CD14-positive monocyte (primary cell): ENCODE results near the gene STYXL2. TPM values are rescaled to one million over a fixed set of nuclear protein-coding genes. Genes with fewer than 3 reads are reported as not detected.

Experiments
- DNase-seq, 3 donors: peaks; one replicate each; pipeline ENCODE4 v3.0.0-alpha.2; 2011 to 2022
- H2AFZ ChIP-seq: 2 replicates; pipeline ENCODE4 v1.6.0; 2012; ENCODE audit warnings: mild to moderate bottlenecking, low read depth, low read length, inconsistent platforms; ENCODE audit not compliant: insufficient read depth, poor library complexity, severe bottlenecking
- H3K27ac ChIP-seq, 2 donors: 1 replicate in 1 of 2; 2 replicates in 1 of 2; pipeline ENCODE4 v1.5.1; 2012 to 2013; ENCODE audit warnings: low read length in 2 of 2, control low read depth in 1 of 2, inconsistent platforms in 1 of 2, low read depth in 1 of 2, mild to moderate bottlenecking in 1 of 2
- H3K27me3 ChIP-seq, 2 donors: one replicate each; pipeline versions ENCODE4 v1.6.0 to v1.6.1; 2011 to 2013; ENCODE audit warnings: low read length in 2 of 2; ENCODE audit not compliant: control insufficient read depth in 2 of 2, insufficient read depth in 2 of 2
- H3K36me3 ChIP-seq, 2 donors: replicated peaks in 1 of 2; 1 replicate in 1 of 2; 2 replicates in 1 of 2; pipeline versions ENCODE4 v1.5.1 to v1.6.1; 2012 to 2013; ENCODE audit warnings: low read length in 2 of 2, control low read depth in 1 of 2, inconsistent platforms in 1 of 2, mild to moderate bottlenecking in 1 of 2; ENCODE audit not compliant: insufficient read depth in 2 of 2, control insufficient read depth in 1 of 2
- H3K4me1 ChIP-seq, 2 donors: 1 replicate in 1 of 2; 2 replicates in 1 of 2; pipeline versions ENCODE4 v1.5.1 to v1.6.1; 2012 to 2013; ENCODE audit warnings: low read length in 2 of 2, control low read depth in 1 of 2, inconsistent platforms in 1 of 2, mild to moderate bottlenecking in 1 of 2, moderate library complexity in 1 of 2; ENCODE audit not compliant: insufficient read depth in 2 of 2, control insufficient read depth in 1 of 2
- H3K4me2 ChIP-seq: replicated peaks from 2 replicates; pipeline ENCODE3; 2012; ENCODE audit warnings: low read length, moderate library complexity, mild to moderate bottlenecking; ENCODE audit not compliant: poor library complexity, severe bottlenecking; ENCODE audit errors: extremely low read depth
- H3K4me3 ChIP-seq, 3 experiments: fragments of 200-600 bp in 1 of 3; sonication (generic) in 1 of 3; replicated peaks in 1 of 3; 1 replicate in 2 of 3; 2 replicates in 1 of 3; pipeline ENCODE4 v1.5.1; 2011 to 2013; ENCODE audit warnings: low read length in 3 of 3, mild to moderate bottlenecking in 3 of 3, control low read depth in 2 of 3, low read depth in 2 of 3, inconsistent platforms in 1 of 3, moderate library complexity in 1 of 3
- H3K79me2 ChIP-seq: 2 replicates; pipeline ENCODE4 v1.6.0; 2012; ENCODE audit warnings: mild to moderate bottlenecking, control low read depth, inconsistent platforms, low read length, moderate library complexity; ENCODE audit not compliant: insufficient read depth
- H3K9ac ChIP-seq: 2 replicates; pipeline ENCODE4 v1.6.0; 2017; ENCODE audit warnings: low read length, mild to moderate bottlenecking; ENCODE audit not compliant: insufficient read depth, poor library complexity, severe bottlenecking
- H3K9me3 ChIP-seq, 2 donors: replicated peaks in 1 of 2; 1 replicate in 1 of 2; 2 replicates in 1 of 2; pipeline versions ENCODE4 v1.5.1 to v1.6.1; 2012 to 2013; ENCODE audit warnings: low read length in 2 of 2, control low read depth in 1 of 2; ENCODE audit not compliant: control insufficient read depth in 1 of 2, insufficient read depth in 1 of 2
- H4K20me1 ChIP-seq: 2 replicates; pipeline ENCODE4 v1.6.0; 2012; ENCODE audit warnings: mild to moderate bottlenecking, low read length, control low read depth, moderate library complexity; ENCODE audit not compliant: insufficient read depth
- H3K27ac Mint-ChIP-seq, 7 donors: one replicate each; pipeline ENCODE4 v1.8.0; 2020; ENCODE audit warnings: mild to moderate bottlenecking in 7 of 7, mixed read lengths in 7 of 7, moderate library complexity in 6 of 7, inconsistent platforms in 2 of 7
- H3K27me3 Mint-ChIP-seq, 3 donors: one replicate each; pipeline ENCODE4 v1.8.0; 2021 to 2022; ENCODE audit warnings: low read depth in 3 of 3, mild to moderate bottlenecking in 3 of 3, mixed read lengths in 3 of 3, moderate library complexity in 3 of 3, inconsistent platforms in 1 of 3
- H3K36me3 Mint-ChIP-seq, 2 donors: one replicate each; pipeline ENCODE4 v1.8.0; 2020; ENCODE audit warnings: mixed read lengths in 2 of 2, inconsistent platforms in 1 of 2, mild to moderate bottlenecking in 1 of 2
- H3K4me1 Mint-ChIP-seq: one replicate; pipeline ENCODE4 v1.8.0; 2020; ENCODE audit warnings: mild to moderate bottlenecking, mixed read lengths
- H3K4me3 Mint-ChIP-seq, 2 donors: one replicate each; pipeline ENCODE4 v1.8.0; 2020; ENCODE audit warnings: mild to moderate bottlenecking in 2 of 2, mixed read lengths in 2 of 2, moderate library complexity in 1 of 2
- H3K9me3 Mint-ChIP-seq, 7 donors: one replicate each; pipeline ENCODE4 v1.8.0; 2020 to 2022; ENCODE audit warnings: mixed read lengths in 7 of 7, mild to moderate bottlenecking in 6 of 7, moderate library complexity in 6 of 7, inconsistent platforms in 2 of 7
- WGBS: methylation state at CpG from one replicate; pipeline ENCODE4 v1.1.5; 2013; ENCODE audit warnings: missing lambda C conversion rate; ENCODE audit not compliant: insufficient coverage; 5-methylcytosine and 5-hydroxymethylcytosine counted together
- intact Hi-C, 2 donors: fragments of 100-400 bp; cut with micrococcal nuclease; formaldehyde crosslinking; loops; one replicate each; pipeline versions ENCODE4 v1.15.0 to v1.15.1; 2023
- polyA plus RNA-seq, 3 donors: library from polyadenylated mRNA; depleted of rRNA in 1 of 3; unstranded in 2 of 3; stranded (reverse) in 1 of 3; fragments of 300-500 nt in 2 of 3; fragments of >200 nt in 1 of 3; fragmentation: Illumina TruSeq in 2 of 3; gene quantifications; 1 replicate in 2 of 3; 2 replicates in 1 of 3; pipeline ENCODE4 v1.2.3, GENCODE V29; 2012 to 2021
- TF ChIP-seq, protein P1 (sequence below): fragments of 200-600 bp; IDR thresholded peaks from one replicate; pipeline ENCODE4 v1.8.0; 2022; ENCODE audit warnings: antibody characterized with exemption, mild to moderate bottlenecking

STYXL2 gene
- polyA plus RNA-seq, 3 donors, result not detected

- H3K4me2 ChIP-seq, result no peak overlapping the region
- 97% methylated on average over 3 of the region's 3 CpGs for WGBS
- H3K4me1 Mint-ChIP-seq, result no peaks in the 10 kb centered on the region
- no peak overlapping the region for H3K27ac Mint-ChIP-seq
- no peaks in the 10 kb centered on the region for H3K9me3 ChIP-seq
- no peaks in the 10 kb centered on the region for H3K9me3 Mint-ChIP-seq
- no peak overlapping the region for H3K4me3 Mint-ChIP-seq
- no peaks in the 10 kb centered on the region for H3K27me3 ChIP-seq
- intact Hi-C loops, result no loop called here
- no peaks in the 10 kb centered on the region for H3K36me3 Mint-ChIP-seq
- no peak overlapping the region for H3K4me3 ChIP-seq
- no peaks in the 10 kb centered on the region for H3K36me3 ChIP-seq
- no peak overlapping the region for H2AFZ ChIP-seq
- no peak overlapping the region for H3K27ac ChIP-seq
- H3K27me3 Mint-ChIP-seq, result peaks cover 0 to 6% (median 4%) of the 10 kb centered on the region in 3 donors
- no peak for DNase-seq
- H3K9ac ChIP-seq, result no peak overlapping the region
- TF ChIP-seq, protein P1, sequence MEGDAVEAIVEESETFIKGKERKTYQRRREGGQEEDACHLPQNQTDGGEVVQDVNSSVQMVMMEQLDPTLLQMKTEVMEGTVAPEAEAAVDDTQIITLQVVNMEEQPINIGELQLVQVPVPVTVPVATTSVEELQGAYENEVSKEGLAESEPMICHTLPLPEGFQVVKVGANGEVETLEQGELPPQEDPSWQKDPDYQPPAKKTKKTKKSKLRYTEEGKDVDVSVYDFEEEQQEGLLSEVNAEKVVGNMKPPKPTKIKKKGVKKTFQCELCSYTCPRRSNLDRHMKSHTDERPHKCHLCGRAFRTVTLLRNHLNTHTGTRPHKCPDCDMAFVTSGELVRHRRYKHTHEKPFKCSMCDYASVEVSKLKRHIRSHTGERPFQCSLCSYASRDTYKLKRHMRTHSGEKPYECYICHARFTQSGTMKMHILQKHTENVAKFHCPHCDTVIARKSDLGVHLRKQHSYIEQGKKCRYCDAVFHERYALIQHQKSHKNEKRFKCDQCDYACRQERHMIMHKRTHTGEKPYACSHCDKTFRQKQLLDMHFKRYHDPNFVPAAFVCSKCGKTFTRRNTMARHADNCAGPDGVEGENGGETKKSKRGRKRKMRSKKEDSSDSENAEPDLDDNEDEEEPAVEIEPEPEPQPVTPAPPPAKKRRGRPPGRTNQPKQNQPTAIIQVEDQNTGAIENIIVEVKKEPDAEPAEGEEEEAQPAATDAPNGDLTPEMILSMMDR, result no peak
- H3K4me1 ChIP-seq, result peaks cover under 1 to 1% of the 10 kb centered on the region in 2 donors
- no peaks in the 10 kb centered on the region for H3K79me2 ChIP-seq
- no peaks in the 10 kb centered on the region for H4K20me1 ChIP-seq
Measured at GRCh38 chr1:167077128-167077867, 16.6 kb upstream of the STYXL2 start.

- Histone ChIP-seq H3K27me3 (no peaks in the 10 kb centered on the region), H3K9me3 (no peaks in the 10 kb centered on the region), H3K4me3 (no peak overlapping the region), H3K4me1 (peaks cover 6 to 7% of the 10 kb centered on the region in 2 donors), H3K27ac (no peak overlapping the region), H4K20me1 (no peaks in the 10 kb centered on the region), H3K4me2 (no peak overlapping the region), H3K79me2 (no peaks in the 10 kb centered on the region), H2AFZ (no peak overlapping the region), H3K36me3 (no peaks in the 10 kb centered on the region), H3K9ac (no peak overlapping the region)
- Mint-ChIP-seq H3K27ac (no peak overlapping the region), H3K9me3 (peaks cover 0 to 3% (median 0%) of the 10 kb centered on the region in 7 donors), H3K27me3 (peaks cover 0 to 9% (median 4%) of the 10 kb centered on the region in 3 donors), H3K4me1 (no peaks in the 10 kb centered on the region), H3K4me3 (no peak overlapping the region), H3K36me3 (no peaks in the 10 kb centered on the region)
- intact Hi-C loops, result no loop called here
- TF ChIP-seq, protein P1, result no peak
- DNase-seq, result no peak
Measured at GRCh38 chr1:167077868-167078210, 16.0 kb upstream of the STYXL2 start.
